ENCODE data around the gene CLMN. TPM values are rescaled to one million over a fixed set of nuclear protein-coding genes. Genes with fewer than 3 reads are reported as not detected.

Gene CLMN
- total and polyA plus RNA-seq, 9 of the 15 experiments (the other 6 are each of a cell fraction or from before 2014, with no cell fraction given): 0.01 to 0.18 (median 0.07) TPM; not detected in 4

DNA sequence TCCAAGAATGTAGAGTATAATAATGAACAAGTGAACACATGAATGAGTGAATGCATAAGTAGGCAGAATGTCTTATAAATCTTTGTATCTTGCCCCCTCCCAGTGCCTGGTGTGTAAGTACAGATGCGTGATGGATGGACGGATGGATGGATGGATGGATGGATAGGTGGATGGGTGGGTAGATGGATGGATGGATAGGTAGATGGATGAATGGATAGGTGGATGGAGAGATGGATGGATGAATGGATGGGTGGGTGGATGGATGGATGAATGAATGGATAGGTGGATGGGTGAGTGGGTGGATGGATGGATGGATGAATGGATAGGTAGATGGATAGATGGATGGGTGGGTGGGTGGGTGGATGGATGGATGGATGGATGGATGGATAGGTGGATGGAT, 74.4 kb downstream of the CLMN start (continued):
- TF ChIP-seq ZEB2 (IDR thresholded peaks at IDR 0.05) (no peak), SRSF3 (IDR thresholded peaks at IDR 0.05; ENCODE audit: insufficient read depth, low read length) (no peak), POLR3A (IDR thresholded peaks at IDR 0.05; ENCODE audit: borderline replicate concordance, extremely low read depth, insufficient read depth, insufficient read length) (no peak)
- TF ChIP-seq, protein P1, sequence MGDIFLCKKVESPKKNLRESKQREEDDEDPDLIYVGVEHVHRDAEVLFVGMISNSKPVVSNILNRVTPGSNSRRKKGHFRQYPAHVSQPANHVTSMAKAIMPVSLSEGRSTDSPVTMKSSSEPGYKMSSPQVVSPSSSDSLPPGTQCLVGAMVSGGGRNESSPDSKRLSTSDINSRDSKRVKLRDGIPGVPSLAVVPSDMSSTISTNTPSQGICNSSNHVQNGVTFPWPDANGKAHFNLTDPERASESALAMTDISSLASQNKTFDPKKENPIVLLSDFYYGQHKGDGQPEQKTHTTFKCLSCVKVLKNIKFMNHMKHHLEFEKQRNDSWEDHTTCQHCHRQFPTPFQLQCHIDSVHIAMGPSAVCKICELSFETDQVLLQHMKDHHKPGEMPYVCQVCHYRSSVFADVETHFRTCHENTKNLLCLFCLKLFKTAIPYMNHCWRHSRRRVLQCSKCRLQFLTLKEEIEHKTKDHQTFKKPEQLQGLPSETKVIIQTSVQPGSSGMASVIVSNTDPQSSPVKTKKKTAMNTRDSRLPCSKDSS (IDR thresholded peaks at IDR 0.05; ENCODE audit: low read depth, partially characterized antibody): no peak

DNA sequence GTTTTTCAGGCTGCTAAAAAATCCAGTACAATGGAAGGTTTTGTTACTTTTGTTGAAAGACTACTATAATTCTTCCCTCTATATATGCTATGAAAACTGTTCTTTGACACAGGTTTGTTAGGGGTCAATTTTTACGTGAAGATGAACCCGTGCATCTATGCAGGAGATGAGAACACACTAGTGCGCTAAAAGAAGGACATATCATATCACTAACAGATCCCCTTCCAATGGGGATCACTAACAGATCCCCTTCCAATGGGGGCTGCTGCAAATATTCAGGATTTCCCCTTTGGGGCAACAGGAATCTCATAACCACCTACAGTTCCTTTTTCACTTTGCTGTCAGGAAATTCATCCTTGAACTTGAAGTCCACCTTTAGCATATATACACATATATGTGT, 75.1 kb downstream of the CLMN start:
- 3% methylated on average over 3 of the region's 3 CpGs for WGBS (ENCODE audit: insufficient coverage, low coverage, missing lambda C conversion rate)
- H3K9me1 ChIP-seq (ENCODE audit: control insufficient read depth, insufficient read depth, low read length): no peaks in the 10 kb centered on the region
- H2AFZ ChIP-seq (ENCODE audit: low read depth, low read length): no peak overlapping the region
- no peaks in the 10 kb centered on the region for H3K79me2 ChIP-seq (ENCODE audit: control insufficient read depth, insufficient read depth, low read length)
- no peak for ATAC-seq
- H3K4me3 ChIP-seq: no peak overlapping the region
- peaks cover 3 to 5% of the 10 kb centered on the region in 2 experiments; a peak in 3 of 5 replicates for H3K27me3 ChIP-seq (ENCODE audit: control insufficient read depth in 2 of 2, insufficient read depth in 2 of 2, low read length in 2 of 2)
- no peak for DNase-seq (ENCODE audit: extremely low read depth in 1 of 4, low spot score in 3 of 4)
- ChIA-PET CTCF (ENCODE audit: low intra/inter-chr PET ratio) (no interaction called here), POLR2A (no interaction called here)
- no peaks in the 10 kb centered on the region for H4K20me1 ChIP-seq (replicated peaks; ENCODE audit: control insufficient read depth, insufficient read depth, low read length)
- no TSS peak for BruUV-seq (replicated peaks)
- no peaks in the 10 kb centered on the region for H3K4me1 ChIP-seq (replicated peaks in 1 of 2; ENCODE audit: control insufficient read depth in 2 of 2, insufficient read depth in 2 of 2, low read length in 2 of 2)
- no peaks in the 10 kb centered on the region for H3K9me3 ChIP-seq (replicated peaks; ENCODE audit: control insufficient read depth, insufficient read depth, low read depth, low read length)
- H3K27ac ChIP-seq (ENCODE audit: extremely low read depth, low read depth, low read length): no peak overlapping the region
- no peaks in the 10 kb centered on the region for H3K36me3 ChIP-seq (ENCODE audit: control insufficient read depth, insufficient read depth, low read length)
- no peak overlapping the region for H3K4me2 ChIP-seq (ENCODE audit: insufficient read depth, low read length)
- intact Hi-C loops (cut with micrococcal nuclease) (no loop called here), in situ Hi-C loops (cut with MboI) (no loop called here)
- no peak overlapping the region for H3K9ac ChIP-seq (ENCODE audit: insufficient read depth in 1 of 2, low read depth in 2 of 2, low read length in 2 of 2)
- FAIRE-seq: no peak
- TF ChIP-seq, protein P2, sequence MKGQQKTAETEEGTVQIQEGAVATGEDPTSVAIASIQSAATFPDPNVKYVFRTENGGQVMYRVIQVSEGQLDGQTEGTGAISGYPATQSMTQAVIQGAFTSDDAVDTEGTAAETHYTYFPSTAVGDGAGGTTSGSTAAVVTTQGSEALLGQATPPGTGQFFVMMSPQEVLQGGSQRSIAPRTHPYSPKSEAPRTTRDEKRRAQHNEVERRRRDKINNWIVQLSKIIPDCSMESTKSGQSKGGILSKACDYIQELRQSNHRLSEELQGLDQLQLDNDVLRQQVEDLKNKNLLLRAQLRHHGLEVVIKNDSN (CRISPR knock-in tag; IDR thresholded peaks at IDR 0.05): no peak
- TF ChIP-seq POLR2H (tag; IDR thresholded peaks at IDR 0.05; ENCODE audit: low read depth): no peak
- no peak for TF ChIP-seq NFIC (IDR thresholded peaks at IDR 0.05)
- TF ChIP-seq, protein P3, sequence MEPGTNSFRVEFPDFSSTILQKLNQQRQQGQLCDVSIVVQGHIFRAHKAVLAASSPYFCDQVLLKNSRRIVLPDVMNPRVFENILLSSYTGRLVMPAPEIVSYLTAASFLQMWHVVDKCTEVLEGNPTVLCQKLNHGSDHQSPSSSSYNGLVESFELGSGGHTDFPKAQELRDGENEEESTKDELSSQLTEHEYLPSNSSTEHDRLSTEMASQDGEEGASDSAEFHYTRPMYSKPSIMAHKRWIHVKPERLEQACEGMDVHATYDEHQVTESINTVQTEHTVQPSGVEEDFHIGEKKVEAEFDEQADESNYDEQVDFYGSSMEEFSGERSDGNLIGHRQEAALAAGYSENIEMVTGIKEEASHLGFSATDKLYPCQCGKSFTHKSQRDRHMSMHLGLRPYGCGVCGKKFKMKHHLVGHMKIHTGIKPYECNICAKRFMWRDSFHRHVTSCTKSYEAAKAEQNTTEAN (CRISPR knock-in tag; IDR thresholded peaks at IDR 0.05): no peak
- TF ChIP-seq KDM4B (IDR thresholded peaks at IDR 0.05; ENCODE audit: borderline replicate concordance in 2 of 2, low read depth in 1 of 2): no peak
- no peak for TF ChIP-seq NEUROD1 (IDR thresholded peaks at IDR 0.05; ENCODE audit: borderline replicate concordance, low read depth, low read length, partially characterized antibody)
- TF ChIP-seq L3MBTL2 (IDR thresholded peaks at IDR 0.05): no peak
- TF ChIP-seq NONO (IDR thresholded peaks at IDR 0.05; ENCODE audit: low read depth in 2 of 2, low read length in 1 of 2): no peak
- no peak for TF ChIP-seq GABPB1 (CRISPR knock-in tag; IDR thresholded peaks at IDR 0.05)
- no peak for TF ChIP-seq TAF15 (IDR thresholded peaks at IDR 0.05; ENCODE audit: low read depth, low read length)
- TF ChIP-seq, protein P4, sequence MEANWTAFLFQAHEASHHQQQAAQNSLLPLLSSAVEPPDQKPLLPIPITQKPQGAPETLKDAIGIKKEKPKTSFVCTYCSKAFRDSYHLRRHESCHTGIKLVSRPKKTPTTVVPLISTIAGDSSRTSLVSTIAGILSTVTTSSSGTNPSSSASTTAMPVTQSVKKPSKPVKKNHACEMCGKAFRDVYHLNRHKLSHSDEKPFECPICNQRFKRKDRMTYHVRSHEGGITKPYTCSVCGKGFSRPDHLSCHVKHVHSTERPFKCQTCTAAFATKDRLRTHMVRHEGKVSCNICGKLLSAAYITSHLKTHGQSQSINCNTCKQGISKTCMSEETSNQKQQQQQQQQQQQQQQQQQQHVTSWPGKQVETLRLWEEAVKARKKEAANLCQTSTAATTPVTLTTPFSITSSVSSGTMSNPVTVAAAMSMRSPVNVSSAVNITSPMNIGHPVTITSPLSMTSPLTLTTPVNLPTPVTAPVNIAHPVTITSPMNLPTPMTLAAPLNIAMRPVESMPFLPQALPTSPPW (CRISPR knock-in tag; IDR thresholded peaks at IDR 0.05): no peak
- TF ChIP-seq RBM22 (IDR thresholded peaks at IDR 0.05; ENCODE audit: low read depth, low read length, poor library complexity, severe bottlenecking): no peak
- no peak for TF ChIP-seq ZNF212 (CRISPR knock-in tag; IDR thresholded peaks at IDR 0.05)

Data from K562 (cell line).